ENCODE measurements around the gene ATXN7.
A peak's percentile ranks its signal among the peaks of the same experiment; 100 is the strongest.

ATXN7 gene

DNA sequence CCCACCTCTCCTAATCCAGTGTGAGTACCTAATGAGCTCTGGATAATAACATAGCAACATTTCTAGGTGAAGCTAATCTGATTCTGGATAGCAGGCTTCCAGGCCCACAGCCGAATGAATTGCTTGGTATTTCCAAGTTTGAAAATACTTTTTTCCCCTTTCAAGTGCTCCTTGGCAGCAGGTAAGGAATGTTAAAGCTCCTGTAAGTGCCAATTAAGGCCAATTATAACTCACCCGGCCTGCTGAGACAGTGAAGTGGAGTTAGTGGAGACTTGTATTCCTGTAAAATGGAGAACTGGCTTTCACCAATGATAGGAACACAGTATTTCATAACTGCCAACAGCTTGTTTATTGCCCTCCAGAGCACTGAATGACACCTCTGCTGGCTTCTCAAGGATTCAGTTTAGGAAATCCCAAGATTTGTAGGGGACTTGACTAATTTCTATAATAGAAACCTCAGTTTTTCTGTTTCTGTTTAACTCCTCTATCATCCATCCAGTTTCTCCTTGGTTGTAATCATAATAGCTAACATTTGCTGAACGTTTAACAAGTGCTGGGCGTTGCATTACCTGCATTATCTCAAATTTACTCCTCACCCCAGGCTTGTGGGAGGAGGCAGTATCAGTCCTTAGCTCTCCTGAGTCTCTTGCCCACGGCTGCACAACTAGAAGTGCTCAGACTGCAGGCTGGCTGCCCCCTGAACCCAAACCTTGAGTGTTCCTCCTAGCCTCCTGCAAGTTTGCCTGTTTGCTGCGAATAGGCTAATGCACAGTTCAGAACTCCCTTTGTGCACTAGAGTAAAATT is 101.2 kb downstream of the ATXN7 start:
- no peak for DNase-seq

DNA sequence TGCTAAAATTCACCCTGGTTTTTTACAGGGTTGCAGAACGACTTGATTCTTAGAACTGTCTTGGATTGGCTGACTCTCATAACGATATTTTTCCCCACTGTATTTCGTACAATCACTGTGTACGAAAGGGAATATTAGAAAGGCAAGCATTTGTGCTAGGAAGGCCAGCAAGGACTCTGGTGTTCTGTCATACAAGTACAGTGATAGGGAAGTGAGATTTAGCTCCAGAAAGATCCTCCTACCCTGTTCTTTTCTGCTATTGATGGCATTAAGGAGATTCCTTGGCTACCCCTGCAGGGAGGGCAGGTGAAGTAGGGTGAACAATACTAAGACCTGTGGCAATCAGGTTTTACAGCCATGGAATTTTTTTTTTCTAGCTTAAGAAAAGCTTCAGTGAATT is 102.3 kb downstream of the ATXN7 start:
- DNase-seq = no peak

DNA sequence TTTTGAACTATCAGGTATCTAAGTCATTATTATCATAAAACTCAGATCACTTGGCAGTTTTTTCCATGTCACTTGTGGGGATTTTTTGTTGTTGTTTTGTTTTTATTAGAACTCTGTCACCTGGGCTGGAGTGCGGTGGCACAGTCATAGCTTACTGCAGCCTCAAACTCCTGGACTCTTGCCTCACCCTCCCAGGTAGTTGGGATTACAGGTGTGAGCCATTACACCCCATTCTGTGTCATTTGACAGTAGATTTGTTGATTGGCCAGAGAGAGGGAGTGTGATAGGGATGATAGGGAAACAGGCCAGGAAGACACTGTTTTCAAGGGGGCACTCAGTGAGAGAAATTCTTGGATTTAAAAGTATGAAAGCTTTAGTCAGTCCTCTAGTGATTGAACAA is 103.2 kb downstream of the ATXN7 start:
- DNase-seq = no peak

DNA sequence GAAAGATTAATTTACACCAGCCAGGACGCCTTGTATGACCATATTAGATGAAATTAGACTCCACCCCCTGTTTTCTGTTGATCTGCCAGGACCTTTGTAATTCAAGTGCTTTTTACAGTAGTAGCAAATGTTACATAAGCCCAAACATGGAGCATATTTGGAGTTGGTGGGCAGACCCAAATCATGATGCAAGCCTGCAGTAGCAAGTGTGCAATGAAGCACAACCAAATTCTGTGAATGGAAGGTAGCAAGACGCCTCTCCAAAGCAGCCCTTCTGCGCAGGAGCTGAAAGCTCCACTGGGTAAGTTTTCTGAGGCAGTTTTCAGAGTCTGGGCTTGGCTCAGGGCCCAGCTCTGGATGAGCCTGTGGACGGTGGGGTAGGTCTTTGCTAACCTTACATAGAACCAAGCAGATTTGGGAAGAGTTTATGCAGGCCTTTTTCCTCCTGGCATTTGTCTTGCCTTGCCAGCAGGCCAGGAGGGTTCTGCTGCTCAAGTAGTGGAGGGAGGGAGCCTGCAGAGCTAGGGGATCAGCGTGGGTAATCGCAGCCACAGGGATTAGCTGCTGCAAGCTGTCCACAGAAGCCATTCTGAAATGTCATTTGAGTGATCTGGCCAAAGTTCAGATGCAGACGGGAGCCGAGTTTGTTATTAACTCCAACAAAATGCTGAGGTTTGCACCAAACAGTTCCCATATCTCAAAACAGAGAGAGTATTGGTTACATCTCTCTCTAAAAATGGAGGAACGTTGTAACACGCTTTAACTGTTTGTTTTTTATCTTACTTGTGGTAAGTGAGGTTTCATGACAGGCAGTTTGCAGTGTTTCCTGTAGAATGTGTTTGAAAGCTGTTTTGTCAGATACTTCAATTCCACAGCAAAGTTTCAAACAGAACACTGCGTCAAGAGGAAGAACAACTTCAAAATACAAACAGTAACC is 104.3 kb downstream of the ATXN7 start:
- peak; percentile 78 to 87 for DNase-seq

DNA sequence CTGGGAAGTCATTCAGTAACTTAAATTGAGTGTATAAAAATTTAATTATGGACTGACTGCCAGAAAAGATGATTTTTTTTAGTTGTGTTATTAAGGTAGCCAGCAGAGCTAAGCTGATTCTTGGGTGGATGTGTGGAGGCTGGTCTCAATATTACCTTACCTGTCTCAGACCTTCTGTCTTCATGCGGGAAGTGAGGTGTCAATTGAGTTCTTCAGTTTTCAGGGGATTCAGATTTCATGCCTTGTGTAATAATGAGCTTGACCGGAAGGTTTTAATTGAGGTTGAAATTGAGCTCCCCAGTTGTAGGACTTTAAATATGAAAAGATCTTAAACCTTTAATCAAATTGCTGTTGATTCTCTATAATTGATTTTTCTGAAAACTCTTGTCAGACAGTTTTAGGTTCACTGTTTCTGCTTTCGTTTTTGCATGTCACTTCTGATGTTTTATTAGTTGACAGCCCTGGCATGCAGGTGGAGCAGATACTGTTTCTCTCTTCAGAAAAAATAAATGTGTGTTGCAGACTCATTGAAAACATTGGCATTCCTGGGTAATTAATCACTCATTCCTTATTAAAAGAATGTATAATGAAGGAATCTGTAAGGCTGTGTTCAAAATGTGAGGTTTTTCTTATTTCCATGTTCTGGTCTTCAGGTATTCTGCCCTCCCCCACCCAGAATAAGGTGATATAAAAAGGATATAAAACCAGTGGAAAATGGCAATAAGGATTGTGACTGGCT is 105.1 kb downstream of the ATXN7 start:
- DNase-seq = no peak

DNA sequence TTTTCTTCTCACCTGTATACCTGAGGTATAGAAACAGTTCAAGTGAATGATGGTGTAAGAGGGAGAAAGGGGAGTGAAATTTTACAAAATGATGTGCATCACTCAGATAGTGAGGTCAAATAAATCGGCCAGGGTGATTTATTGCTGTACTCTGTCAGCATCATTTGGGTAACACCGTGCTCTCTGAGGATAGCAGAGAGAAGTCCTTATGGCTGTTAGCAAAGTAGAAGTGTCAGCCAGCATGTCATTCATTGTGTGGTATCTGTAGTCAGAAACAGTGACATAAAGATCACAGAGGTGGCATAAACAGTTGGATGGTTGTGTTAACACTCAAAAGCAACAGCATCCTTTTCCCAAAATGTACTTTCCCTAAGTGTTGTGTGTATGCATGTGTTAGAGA is 106.2 kb downstream of the ATXN7 start:
- DNase-seq = no peak

DNA sequence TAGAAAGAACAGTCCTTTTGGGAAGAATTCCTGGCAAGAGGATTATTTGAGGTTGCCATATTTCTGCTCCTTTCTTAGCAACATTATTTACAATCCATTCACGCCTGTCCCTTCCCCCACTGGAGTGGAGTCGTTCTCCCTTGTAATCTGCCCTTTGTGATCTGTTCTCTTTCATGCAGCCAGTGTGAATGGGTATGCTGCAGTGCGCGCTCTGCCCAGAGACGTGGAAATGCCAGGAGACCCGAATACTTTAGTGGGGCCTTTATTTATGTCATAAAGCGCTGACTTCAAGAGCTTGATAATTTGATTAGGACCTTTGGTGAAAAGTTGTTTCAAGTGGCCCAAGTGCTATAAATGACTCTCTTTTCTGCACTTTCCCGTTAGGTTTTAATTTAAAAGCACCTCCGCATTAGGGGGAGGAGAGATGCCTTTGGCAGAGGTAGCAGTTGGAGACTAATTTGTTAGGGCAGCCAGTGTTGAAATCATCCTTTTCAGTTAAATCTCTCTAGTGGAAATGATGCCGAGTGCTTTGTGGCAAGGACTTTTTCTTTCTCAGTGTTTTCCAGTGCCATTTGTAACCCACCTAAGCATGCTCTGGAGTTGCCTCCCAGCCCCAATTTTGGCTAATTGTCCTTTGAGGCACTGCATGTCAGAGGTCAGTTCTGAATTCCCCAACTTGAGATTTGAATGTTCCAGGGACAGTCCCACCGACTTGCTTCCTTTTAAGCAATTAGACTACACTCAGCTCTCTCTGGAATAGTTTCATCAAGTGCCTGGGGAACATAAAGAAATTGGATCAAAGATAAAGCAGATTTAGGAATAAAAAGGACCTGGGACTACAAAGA is 107.2 kb downstream of the ATXN7 start:
- DNase-seq = no peak

DNA sequence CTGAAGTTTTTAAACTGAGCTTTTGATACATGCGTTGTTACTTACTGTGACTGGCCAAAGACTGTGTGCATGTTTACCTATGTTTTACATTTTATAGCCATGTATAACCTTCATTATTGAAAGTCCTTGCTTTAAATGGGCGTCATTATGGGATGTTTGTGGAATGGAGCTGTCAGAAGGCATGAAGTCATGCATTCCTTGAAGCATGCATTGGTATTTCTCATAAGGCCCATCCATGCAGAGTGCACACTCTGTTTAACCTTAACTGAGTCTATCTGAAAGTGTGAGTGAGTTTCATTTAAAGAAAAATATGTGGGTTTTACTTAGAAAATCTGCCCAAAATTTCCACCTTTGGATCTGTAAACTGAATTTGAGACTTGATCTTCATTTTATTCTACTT is 108.5 kb downstream of the ATXN7 start:
- no peak for DNase-seq

DNA sequence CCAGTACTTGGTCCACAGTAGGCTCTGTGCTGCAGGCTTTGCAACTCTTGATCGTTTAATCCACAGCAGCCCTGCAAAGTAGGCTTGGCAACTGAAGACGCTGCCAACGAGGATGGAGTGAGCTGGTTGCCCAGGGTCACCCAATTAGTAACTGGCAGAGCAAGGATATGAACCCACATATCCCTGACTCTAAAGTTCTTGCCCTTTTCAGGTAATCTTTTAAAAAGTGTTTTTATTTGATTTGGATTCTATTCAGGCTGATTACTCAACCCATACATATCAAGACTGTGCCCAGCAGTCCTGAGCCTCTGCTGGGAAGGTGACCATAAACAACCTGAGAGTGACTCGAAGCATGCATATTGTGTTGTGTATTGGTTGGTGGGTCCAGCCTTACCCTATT is 109.3 kb downstream of the ATXN7 start:
- no peak for DNase-seq

DNA sequence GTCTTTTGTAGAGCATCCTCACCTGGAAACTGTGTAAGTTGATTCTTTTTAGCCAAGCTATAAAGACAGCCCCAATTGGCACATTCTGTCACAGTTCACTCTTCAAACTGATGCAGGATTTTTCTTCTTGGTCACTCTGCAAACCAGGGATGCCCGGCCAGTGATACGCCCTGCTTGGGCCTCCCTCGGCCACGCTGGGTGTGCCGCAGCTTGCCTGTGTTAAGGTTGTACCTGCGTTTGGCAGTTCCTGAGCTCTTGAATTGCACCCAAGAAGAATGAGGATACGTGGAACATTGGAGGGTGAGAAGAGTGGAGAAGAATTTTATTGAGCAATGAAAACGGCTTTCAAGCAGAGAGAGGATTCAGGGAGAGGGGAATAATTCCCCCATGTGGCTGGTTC is 109.7 kb downstream of the ATXN7 start:
- no peak for DNase-seq

DNA sequence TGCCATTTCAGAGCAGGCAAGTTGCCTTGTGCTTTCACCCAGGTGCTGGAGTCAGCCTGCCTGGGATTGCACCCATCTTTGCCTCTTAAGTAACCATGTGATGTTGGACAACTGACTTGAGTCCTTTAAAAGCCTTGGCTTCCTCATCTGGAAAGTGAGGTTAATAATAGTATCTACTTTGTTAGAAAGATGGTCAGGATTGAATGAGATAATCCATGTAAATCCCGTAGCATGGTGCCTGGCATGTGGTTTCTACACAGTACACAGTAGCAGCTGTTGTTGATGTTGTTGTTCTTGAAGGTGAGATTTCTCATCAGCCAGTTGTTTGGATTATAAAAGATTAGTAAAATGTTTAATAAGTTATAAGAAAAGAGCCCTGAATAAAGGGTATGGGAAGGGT is 110.8 kb downstream of the ATXN7 start:
- DNase-seq = no peak

DNA sequence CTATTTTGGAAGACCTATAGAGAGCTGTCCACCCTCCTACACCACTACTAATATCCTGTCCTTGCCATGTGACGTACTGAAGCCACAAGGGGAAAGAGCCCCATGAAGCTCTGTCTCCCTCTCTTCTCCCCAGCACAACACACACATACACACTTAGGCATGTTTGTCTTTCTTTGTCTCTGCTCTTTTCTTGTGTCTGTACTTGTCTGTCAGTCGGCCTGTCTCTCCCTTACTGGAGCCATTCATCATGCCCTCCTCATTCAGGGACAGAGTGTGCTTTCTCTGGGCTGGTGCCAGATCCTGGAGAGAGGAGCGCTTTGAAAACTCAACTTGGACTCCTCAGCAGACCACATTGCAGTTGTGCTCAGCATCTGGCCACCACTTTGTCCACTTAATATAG is 112.1 kb downstream of the ATXN7 start:
- no peak for DNase-seq

DNA sequence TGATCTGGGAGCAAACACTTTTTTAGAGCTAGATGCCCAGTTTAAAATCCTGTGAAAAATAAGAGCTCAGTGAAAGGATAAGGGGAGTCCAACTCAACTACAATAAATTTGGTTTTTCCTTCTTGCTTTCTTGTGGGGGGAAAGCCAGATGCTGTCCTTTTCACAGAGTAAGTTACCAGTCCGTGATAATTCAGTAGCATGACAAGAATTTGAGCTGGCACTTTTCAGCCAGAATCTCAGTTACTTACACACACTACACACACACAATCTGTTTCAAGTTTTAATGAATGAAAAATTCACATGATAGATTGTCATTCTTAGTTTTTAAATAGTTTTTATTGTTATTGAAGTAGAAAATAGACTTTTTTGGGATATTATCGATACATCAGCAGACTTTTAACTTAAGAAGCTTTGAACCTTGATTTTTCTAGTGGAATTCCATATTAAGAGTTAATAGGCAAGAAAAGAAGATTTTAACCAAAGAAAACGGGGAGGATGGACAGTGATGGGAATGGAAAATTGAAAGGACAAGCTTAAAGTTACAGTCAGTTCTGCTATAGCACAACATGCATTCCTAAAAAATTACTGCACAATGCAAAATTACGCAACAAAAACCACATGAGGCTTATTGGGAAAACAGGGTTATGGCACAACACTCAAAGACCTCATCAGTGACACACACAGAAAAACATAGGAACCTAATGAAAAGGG is 112.6 kb downstream of the ATXN7 start:
- DNase-seq = no peak

DNA sequence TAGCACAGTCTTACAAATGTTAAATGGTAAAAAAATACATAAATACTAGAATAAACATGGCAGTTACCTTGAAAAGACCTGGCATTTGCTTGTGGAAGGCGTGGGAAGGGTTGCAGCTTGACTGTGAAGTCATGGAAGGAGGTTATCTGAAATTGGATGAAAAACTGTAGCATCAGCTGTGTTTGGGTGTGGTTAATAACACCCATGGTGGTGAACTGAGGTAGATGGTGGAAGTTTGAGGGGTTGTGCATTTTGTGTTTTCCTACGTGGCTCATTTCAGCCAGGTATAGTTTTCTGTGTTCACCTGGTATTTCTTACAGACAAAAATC is 113.2 kb downstream of the ATXN7 start:
- no peak for DNase-seq

DNA sequence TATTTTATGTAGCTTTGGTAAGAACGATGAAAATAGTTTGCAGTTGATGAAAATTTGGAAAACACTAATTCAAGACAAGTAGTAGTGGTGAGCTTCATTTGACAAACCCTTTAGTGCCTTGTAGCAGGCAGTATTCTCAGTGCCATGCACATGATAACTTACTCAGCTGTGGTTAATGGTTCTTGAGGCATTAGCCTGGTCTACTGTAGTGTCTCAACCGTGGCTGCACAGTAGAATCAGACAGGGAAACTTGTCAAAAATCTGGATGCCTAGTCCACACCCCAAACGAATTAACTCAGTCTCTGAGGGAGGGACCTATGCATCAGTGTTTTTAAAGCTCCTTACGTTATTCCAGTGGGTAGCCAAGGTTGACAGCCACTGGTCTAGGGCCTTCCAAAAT is 114.2 kb downstream of the ATXN7 start:
- DNase-seq = no peak

DNA sequence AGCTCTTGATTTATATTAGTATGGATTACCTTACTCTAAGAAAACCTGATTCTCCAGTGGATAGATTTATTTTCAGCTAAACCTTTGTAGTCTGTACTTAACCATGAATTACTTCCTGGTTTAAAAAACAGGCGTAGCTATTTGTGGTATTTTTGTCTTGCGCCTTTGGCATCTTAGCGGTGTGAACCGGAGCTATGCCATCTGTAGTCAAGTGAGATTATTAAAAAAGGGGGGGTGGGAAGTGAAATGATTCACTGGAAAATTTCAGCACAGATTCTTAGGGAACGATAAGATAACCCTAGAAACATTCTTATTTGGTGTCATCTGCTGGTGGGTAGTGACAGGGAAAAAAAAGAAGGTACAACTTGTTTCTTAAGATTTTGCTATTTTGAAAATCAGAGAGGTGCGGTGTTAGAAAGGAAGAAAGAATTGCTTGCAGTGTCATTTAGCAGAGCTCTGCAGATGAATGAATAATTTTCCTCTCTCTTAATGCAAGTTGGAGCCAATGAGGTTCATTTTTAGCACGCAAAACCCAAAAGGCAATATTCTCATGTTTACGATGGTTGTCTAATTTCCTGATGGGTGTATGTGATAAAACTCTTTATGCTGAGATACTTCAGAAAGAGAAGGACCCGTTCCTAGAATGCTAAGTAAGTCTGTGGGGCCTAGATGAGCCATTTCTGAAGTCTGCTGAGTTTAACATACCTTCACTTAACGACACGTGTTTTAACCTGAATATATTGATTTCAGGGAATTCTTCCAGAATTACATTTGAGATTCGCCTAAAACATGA is 115.6 kb downstream of the ATXN7 start:
- no peak for DNase-seq

DNA sequence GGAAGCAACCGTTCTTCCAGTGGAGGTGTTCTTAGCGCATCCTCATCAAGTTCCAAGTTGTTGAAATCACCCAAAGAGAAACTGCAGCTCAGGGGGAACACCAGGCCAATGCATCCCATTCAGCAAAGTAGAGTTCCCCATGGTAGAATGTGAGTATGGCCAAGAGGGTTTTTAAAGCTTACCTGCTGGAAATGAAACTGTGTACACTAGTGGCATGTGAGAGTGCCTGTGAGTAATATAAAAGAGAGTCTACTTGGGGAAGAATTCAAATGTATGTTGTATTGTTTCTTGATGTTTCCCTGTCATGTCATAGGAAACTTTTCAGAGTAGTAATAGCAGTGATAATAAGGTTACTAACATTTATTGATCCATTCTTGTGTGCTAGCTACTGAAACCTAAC is 116.4 kb downstream of the ATXN7 start:
- no peak for DNase-seq

DNA sequence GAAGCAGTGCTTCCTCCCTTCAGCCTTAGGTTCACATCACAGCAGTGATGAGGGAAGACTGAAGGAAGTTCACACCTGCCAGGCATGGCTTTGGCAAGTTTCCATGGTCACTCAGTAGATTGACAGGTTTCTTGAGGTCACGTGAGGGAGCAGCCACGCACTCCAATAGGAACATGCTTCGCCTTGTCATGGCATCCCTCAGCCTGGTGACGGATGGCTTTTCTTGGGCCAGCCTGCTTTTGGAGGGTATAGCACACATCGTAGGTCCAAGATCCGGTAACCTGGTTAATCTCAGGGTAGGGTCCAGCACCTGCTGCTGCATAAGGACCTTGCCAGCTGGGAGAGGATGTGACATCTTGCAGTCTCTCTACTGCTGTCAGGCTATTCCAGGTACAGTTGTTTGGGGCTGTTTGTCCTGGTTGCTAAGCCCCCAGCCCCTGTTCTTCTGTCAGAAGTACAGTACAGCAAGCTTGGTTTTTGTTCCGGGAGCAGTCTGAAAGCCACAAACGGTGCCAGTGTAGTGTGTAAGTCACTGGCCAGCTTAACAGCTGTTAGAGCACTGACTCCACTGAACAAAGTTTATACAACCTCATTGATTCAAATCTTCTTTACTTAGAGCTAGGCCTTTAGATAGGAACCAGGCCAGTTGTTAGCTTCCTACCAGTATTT is 117.3 kb downstream of the ATXN7 start:
- DNase-seq = no peak

DNA sequence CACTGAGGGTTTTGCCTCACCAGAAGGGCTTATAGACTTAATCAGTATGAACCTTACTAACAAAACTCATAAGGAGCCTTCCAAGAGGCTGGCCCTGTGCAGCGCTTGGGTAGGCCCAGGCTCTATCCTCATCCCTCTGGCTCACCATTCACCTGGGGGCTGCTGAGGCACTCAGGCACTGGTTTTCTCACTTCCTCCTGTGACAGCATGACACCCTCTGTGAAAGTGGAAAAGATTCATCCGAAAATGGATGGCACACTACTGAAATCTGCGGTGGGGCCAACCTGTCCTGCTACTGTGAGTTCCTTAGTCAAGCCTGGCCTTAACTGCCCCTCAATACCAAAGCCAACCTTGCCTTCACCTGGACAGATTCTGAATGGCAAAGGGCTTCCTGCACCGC is 118.3 kb downstream of the ATXN7 start:
- DNase-seq = no peak

DNA sequence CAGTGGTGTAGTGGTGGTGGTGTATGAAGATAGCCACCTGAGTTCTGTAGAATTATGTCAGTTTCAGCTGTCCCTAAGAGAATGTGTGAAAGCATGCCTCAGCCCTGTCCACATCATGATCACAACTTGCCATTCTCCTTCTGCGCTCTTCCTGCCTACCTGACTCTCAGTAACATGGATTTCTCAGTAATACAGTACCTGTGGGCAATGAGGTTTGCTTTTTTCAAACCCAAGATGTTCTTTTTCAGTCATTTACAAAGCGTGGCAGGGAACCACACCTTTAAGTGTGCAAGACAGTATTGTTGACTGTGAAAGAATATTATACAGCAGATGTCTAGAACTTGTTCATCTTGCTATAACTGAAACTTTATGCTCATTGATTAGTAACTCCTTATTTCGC is 120.7 kb downstream of the ATXN7 start:
- no peak for DNase-seq

DNA sequence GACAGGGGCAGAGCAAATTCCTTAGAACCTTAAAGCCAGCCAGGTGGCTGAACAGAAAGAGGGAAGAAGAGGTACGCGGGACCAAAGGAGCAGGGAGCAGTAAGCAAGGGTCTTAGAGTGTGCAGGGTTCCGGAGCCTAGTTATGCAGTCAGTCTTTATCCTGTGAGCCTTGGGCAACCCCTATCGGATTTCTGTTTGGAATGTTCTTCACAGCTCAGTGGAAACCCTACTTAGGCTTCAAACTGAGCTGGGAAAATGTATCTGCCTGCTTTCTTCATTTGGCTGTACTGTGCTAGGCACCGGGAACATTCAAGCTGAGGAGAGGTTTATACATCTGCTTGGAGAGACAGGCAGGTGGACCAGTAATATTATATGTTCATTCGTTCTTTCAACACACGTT is 122.5 kb downstream of the ATXN7 start:
- DNase-seq = no peak

Data from Kasumi-1 (cell line).